Endometrial microvascular endothelial cells (primary cell): Measurements from ENCODE around the gene TTLL11. TPM values are rescaled to one million over a fixed set of nuclear protein-coding genes. Genes with fewer than 3 reads are reported as not detected.
"Not testable (repeated sequence)": the region's sequence is repeated elsewhere in the genome, so short reads cannot be mapped to it uniquely, and the experiment has no call there.

Experiments
- in situ Hi-C: cut with HindIII; loops from 2 replicates; pipeline ENCODE4 v1.10.0; 2017; ENCODE audit warnings: low sequenced_read_pairs, low pct_unique_long_range_greater_than_20kb; ENCODE audit errors: inconsistent ontology term
- total RNA-seq: library from RNA; depleted of rRNA; stranded (reverse); fragments of >200 nt; gene quantifications from one replicate; pipeline ENCODE4 v1.2.3, GENCODE V29; 2015; ENCODE audit errors: inconsistent ontology term

Gene TTLL11
- total RNA-seq, 1 donor from 2014 or later: 2.0 TPM

DNA sequence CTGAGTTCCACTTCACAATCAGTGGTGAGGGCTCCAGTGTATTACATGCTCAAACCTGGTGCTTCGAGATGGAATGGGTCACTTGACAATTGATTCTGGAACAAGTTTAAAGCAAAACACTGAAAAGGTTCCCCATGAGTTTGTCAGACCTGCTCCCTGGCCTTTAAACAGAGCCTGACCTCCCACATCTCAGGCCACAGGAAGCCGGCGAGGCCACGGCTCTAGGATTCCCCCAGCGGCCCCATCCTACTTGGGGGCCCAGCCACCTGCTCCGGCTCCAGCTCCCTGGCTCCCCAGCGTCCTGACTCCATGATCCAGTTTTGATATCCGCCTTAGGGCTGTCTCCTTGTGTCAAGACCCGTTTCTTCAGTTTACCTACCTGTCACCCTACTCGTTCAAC lies 62.0 kb downstream of the TTLL11 start:
- in situ Hi-C loops: no loop called here

DNA sequence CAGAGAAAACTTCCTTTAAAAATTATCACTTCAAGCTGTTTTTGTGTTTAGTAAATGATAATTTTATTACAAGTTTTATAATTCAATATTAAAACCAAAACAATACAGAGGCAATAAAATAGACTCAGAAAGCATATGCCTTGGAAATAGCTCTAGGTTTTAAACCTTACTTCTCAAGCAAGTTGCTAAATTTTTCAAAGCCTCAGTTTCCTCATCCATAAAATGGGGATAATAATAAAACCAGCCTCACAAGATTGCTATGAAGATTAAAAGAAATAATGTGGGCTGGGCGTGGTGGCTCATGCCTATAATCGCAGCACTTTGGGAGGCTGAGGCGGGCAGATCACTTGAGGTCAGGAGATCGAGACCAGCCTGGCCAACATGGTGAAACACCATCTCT lies 62.8 kb downstream of the TTLL11 start:
- in situ Hi-C loops: no loop called here

DNA sequence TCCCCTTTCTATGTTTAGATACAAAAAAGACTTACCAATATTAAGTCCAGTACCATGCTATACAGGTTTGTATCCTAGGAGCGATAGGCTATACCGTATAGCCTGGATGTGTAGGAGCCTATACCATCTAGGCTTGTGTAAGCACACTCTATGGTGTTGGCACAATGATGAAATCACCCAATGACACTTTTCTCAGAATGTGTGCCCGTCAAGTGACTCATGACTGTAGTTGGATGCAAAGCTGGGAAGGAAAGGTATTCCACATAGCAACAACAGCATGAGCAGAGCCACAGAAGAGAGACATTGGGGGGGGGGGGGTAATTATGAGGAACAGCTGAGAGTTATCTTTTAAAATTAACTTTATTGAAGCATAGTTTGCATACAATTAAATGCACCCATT lies 63.2 kb downstream of the TTLL11 start:
- in situ Hi-C loops: no loop called here

DNA sequence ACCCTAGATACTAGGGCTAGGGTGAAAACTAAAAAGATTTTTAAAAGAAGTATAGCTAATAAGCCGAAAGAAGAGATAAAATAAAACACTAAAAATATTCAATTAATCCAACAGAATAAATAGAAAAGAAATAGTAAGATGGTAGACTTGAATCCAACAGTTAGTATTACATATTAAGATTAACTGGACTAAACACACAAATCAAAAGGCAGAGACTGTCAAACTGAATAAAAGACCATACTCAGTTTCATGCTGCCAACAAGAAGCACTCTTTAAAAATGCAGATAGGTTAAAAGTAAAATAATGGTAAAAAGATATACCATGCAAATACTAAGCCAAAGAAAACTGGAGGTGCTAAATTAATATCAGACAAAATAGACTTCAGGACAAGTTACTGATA lies 65.0 kb downstream of the TTLL11 start:
- in situ Hi-C loops: no loop called here

DNA sequence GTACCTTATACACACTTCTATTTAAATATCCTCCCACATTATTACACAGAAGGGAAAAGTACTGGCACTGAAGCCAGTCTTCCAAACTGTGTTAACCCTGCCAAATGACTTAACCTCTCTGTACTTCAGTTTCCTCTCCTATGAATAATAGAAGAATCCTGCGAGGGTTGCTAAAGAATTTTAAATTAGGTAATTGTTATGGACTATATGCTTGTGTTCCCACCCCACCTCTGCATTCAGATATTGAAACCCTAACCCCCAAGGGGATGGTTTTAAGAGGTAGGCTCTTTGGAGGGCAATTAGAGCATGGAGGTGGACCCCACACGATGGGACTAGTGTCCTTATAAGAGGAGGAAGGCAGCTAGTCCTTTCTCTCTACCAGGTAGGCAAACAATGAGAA lies 72.7 kb downstream of the TTLL11 start:
- in situ Hi-C loops: no loop called here

DNA sequence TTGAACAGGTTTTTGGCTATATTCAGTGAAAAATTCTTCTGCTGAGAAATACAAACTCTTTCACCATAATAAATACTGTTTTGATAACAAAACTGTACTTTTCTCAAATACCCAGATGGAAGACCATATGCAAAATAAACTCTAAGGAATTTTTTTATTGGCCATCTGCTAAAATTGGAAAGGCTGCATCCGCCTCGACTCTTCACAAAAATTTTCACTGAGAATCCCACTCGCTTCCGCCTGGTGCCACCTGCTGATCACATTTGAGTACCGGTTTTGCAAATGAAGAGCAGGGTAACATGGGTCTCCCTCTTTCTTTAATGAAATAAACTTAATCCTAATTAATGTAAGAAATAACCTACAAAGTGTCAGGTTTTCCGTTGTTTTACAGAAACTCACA lies 76.4 kb downstream of the TTLL11 start:
- in situ Hi-C loops: no loop called here

DNA sequence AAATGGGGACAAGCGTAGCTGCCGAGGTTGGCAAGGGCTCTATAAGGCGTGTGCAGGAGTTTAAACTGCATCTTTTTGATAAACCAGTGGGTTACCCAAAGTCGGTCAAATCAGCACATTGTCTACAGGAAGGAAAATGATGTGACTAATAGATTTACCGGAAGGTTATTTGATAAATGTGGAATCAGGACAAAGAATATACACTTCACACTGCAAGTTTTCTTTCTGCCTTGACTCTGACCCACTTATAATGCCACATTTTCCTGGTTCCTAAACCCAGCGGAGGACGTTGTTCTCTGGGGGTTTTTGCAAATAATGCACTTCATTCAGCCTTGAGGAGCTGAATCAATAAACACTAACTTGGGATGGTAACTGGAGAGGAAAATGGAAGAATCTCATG lies 76.8 kb downstream of the TTLL11 start:
- in situ Hi-C loops: no loop called here

DNA sequence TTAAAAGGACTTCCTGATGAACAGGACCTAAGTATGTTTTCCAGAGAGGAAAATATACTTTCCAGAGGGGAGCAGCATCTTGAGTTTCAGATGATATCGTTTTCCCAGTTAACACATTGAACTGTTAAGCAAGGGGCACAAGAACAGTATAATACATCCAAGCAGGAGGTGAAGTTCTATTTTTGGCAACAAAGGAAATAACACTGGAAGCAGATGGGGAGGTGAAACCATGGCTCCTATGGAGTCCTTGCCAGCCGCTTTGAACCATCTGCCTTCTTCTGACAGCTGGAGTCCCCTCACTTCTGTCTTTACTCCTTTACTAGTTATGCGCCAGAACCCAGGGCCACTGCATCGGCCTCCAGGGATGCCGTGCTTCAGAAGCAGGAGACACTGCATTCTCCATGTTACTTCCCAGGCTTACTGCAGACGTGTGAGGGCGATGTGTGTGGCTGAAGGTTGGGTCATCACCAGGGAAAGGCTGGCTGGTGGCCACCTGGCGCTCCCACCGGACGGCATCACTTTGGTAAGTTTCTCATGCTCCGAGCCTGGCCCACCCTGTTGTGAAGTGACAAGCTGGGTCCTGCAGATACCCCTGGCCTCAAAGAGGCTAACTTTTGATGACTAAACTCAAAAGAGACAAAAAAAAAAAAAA lies 77.8 kb downstream of the TTLL11 start:
- in situ Hi-C loops: no loop called here

DNA sequence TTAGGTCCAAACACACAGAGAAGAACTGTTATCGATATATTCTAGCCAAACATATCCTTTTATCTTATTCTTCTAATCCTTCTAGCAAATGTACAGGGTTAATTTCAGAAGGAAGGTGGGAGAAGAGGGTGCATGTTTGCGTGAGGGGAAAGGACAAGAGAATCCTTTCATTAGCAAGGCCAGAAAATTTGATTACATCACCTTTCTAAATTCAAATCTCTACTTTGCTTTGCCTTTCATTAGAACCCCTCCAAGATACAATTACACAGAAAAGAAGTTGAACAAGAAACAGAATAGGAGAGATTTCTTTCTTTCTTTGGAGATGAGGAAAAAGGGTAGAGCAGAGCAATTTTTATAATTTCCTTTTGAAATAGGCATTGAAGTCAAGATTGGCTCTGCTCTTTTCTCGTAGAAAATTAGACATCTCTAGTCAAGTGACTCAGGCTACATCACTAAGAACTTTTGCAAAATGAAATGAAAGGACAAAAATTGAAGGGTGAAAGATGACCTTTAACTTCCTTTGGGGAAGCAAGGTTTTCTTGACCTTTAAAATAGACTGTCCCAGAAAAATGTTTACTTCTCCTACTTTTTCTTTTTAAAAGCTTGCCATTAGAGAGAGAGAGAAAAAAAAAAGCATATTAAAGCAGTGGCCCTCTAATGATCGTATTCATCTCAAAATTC lies 81.2 kb downstream of the TTLL11 start:
- in situ Hi-C loops: no loop called here

DNA sequence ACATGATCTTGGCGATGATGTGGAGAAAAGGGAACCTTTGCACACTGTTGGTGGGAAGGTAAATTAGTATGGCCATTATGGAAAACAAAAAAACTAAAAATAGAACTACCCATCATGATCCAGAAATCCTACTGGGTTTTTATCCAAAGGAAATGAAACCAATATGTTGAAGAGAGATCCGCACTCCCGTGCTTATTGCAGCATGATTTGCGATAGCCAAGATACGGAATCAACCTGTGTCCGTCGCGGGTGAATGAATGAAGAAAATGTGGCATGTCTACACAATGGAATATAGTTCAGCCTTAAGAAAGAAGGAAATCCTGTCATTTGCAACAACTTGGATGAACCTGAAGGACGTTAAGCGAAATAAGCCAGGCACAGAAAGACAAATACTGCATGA lies 84.5 kb downstream of the TTLL11 start:
- in situ Hi-C loops: no loop called here

DNA sequence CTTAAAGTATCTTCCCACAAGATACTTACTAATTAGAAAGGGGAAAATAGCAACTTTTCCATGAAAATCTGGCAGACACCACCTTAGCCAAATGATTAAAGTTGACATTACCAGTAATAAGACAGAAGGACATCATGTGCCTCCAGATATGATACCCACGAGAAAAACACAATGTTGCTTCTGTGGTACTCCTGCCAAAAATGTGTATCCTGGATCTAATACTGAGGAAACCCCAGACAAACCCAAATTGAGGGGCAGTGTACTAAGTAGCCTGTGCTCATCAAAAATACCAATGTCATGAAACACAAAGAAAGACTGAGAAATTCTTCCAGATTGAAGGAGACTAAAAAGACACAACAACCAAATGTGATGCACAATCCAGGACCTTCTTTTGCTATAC lies 85.3 kb downstream of the TTLL11 start:
- in situ Hi-C loops: no loop called here

DNA sequence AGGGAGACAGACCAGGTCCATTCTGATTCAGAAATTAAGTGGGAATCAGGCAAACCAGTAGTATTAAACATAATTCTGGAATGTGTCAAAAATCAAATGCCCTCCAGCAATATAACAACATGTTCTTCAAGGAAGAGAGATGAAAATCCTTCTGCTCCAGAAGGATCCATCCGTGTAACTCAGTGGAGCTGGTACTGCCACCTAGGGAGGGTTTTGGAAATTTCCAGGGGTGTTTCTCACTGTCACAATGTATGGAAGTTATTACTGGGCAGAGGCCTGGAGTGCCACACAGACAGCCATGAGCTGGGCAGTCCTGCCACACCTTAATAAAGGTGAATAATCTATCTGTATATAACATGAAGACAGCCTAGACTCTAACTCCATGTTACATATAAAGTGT lies 87.5 kb downstream of the TTLL11 start:
- in situ Hi-C loops: no loop called here

DNA sequence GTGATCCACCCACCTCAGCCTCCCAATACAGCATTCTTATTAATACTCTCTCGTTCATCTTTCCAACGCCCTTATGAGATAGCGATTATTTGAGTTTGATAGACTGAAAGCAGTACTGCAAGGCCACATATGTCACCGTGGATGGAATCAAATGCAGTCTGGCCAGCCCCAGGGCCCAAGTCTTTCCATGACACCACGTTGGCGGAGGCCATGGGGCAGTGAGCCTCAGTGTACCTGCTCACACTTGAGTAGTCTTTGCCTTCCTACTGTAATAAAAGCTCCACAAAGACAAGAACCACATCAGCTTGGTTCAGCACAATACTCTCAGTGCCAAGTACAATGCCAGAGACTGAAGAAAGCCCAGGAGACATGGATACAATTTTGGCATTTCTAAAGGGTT lies 88.5 kb downstream of the TTLL11 start:
- in situ Hi-C loops: no loop called here

DNA sequence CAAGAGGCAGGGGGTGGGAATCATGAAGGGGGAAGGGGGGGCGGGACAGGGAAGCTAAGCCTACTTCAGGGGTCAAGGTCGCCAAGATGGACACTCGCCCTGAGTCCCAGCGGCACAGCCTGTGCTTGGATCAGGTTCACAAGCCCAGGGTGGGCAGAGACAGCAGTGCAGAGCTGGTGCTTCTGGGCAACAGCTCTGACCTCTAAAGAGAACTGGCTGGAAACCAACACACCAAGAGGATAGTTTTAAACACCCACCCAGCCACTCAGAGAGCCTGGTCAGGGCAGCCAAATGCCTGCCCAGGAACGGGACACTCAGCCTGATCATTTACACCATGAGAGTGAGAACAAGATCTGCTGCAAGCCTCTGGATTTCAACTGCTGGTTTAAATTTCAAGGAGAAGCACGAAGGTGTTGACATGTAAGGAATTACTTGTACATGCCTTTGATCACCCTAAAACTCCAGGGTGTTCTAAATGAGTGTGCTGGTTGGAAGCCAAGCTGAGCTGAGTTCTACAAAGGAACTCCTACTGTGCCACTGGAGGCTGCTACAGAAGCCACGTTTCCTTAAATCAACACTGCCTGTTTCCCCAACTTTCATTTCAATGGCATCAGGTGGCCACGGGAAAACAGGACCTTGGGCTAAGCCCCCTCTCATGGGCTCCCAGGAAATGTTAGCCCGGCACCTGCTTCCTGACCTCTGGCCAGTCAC lies 91.5 kb downstream of the TTLL11 start:
- in situ Hi-C loops: no loop called here

DNA sequence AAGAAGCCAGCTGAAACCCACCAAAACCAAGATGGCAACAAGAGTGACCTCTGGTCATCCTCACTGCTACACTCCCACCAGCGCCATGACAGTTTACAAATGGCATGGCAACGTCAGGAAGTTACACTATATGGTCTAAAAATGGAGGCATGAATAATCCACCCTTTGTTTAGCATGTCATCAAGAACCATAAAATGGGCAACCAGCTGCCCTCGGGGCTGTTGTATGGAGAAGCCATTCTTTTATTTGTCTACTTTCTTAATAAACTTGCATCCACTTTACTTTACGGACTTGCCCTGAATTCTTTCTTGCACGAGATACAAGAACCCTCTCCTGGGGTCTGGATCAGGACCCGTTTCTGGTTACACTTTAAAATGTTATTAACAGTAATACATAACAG lies 92.6 kb downstream of the TTLL11 start:
- in situ Hi-C loops: not testable (repeated sequence)

DNA sequence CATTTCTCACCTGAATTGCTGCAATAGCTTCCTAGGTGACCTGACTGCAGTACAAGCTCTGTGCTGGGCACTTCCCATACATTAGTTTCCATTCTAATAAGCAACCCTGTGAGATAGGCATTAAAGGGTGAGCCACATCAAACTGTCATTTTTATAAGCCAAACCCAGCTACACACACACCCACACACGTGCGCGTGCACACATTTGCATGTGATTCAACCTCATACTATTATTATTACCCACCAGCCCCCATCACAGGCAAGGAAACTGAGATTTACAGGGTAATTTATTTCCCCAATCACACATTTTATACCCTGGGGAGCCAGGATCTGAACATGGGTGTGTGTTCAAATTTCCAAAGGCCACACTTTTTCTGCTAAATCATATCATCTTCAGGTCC lies 93.6 kb downstream of the TTLL11 start:
- in situ Hi-C loops: no loop called here

DNA sequence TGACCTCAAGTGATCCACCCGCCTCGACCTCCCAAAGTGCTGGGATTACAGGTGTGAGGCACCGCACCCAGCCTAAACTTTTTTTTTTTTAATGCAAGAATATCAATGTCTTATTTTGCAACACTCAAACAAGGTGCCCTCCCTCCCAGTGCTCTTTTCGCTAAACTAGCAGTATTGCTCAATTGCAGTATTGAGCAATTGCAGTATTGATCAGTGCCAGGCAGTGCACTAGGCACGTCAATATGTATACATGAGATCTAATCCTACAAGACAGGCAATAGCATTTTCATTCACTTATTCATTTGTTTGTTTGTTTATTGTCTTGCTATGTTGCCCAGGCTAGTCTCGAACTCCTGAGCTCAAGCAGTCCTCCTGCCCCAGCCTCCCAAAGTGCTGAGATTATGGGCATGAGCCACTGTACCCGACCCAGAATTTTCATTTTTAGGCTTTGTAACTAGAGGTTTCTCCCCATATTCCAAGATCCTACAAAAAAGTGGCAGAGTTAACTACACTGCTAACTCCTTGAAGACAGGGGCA lies 94.5 kb downstream of the TTLL11 start:
- in situ Hi-C loops: no loop called here

DNA sequence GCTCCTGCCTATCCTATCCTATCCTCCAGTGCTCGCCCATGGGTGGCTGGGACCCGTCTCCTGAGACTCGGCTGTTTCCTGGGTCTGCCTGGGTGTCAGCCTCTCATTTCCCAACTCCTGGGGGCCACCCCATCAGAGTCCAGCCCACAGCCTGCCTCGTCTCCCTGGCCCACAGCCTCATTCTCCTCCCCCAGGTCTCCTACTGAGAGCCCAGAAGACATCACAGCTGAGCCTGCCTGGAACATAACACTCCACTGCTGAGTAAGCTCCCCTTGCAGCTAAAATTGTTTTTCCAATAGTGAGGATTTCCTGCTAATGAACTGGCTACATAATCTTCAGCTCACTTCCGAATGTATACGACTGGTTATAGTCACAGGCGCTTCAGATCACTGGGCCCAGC lies 95.3 kb downstream of the TTLL11 start:
- in situ Hi-C loops: no loop called here

DNA sequence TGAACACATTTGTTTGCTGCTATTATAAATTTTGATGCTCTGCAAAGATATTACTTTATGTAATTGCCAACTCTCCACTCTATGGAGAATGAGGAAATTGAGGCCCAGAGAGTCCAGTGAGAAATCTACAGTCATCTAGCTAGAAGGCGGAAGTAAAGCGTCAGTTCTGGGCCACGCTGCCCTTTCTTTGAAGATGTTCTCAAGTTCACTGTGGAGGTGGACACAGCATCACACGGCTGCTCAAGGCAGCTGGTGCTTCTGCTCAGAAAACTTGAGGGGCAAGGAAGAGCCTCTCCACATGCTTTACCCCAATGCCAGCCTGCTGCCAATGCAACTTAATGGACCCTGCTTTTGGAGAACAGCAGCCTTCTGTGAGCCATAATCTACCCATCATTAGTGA lies 96.3 kb downstream of the TTLL11 start:
- in situ Hi-C loops: no loop called here

DNA sequence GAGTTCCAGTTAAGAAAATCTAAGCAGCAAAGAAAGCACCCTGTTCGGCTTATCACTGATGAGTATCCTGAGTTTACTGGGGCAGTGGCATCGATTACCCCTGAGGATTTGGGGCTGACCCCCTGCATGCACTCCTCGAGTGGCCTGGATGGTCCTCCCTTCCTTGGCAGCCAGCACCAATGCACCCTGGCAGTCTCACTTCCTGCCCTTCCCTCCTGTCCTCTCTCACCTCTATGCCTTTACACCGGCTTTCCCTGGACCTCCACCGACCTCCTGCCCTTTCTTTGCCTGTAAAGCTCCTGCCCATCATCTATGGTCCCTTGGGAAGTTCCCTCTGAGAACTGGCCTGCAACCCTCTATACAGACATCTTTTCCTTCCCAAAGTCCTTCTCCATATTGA lies 97.1 kb downstream of the TTLL11 start:
- in situ Hi-C loops: no loop called here
